Measurements from ENCODE around the gene ATP2C1. TPM values are rescaled to one million over a fixed set of nuclear protein-coding genes. Genes with fewer than 3 reads are reported as not detected.
A peak's percentile ranks its signal among the peaks of the same experiment; 100 is the strongest.
"Not testable (repeated sequence)": the region's sequence is repeated elsewhere in the genome, so short reads cannot be mapped to it uniquely, and the experiment has no call there.

The ATP2C1 gene
- total RNA-seq, 1 experiment from 2014 or later, result 34.0 TPM

- Histone ChIP-seq H3K9me2 (replicated peaks; ENCODE audit: low read length) (no peaks in the 10 kb centered on the region), H3K9ac (ENCODE audit: low read length) (no peak overlapping the region), H3K9me3 (ENCODE audit: low read length) (no peaks in the 10 kb centered on the region), H3K79me2 (ENCODE audit: low read length) (no peaks in the 10 kb centered on the region), H3F3A (ENCODE audit: low read length, unreplicated experiment) (no peaks in the 10 kb centered on the region), H3K36me3 (ENCODE audit: low read depth, low read length) (no peaks in the 10 kb centered on the region; the same call in none of the 2 replicates), H3K4me1 (ENCODE audit: insufficient read depth, low read length) (peaks cover 13% of the 10 kb centered on the region), H3K4me3 (ENCODE audit: low read length) (no peak overlapping the region), H3K27me3 (ENCODE audit: low read length) (no peaks in the 10 kb centered on the region), H4K20me1 (ENCODE audit: low read length) (no peaks in the 10 kb centered on the region), H3K4me2 (ENCODE audit: low read length) (no peak overlapping the region), H2AFZ (ENCODE audit: low read length) (no peak overlapping the region), H3K27ac (ENCODE audit: low read length) (no peak overlapping the region)
- BruUV-seq (replicated peaks), result no TSS peak
- DNase-seq (peak; percentile 38), ATAC-seq (peak; percentile 55)
- no peak for TF ChIP-seq EZH2 (IDR thresholded peaks at IDR 0.05; ENCODE audit: low read length, unreplicated experiment)
- no peak for TF ChIP-seq EZH2phosphoT487 (IDR thresholded peaks at IDR 0.05; ENCODE audit: borderline replicate concordance, low read length)
- intact Hi-C loops (cut with micrococcal nuclease), result loop anchor here (5.0 kb wide), 1 partner anchor 46 kb away; no protein-coding TSS in a partner anchor
- ChIA-PET CTCF (no interaction called here), POLR2A (ENCODE audit: unreplicated experiment) (no interaction called here)
These were observed 77.3 kb downstream of the ATP2C1 start for GRCh38 chr3:130971208-130971607.

- H4K20me1 ChIP-seq (ENCODE audit: low read length); H3K36me3 ChIP-seq (ENCODE audit: low read depth, low read length); DNase-seq; H3K27me3 ChIP-seq (ENCODE audit: low read length); BruUV-seq (replicated peaks); CTCF ChIA-PET; H3K9ac ChIP-seq (ENCODE audit: low read length); H3K27ac ChIP-seq (ENCODE audit: low read length); H3K79me2 ChIP-seq (ENCODE audit: low read length); H3K4me2 ChIP-seq (ENCODE audit: low read length); H2AFZ ChIP-seq (ENCODE audit: low read length); H3K9me2 ChIP-seq (replicated peaks; ENCODE audit: low read length); H3K4me3 ChIP-seq (ENCODE audit: low read length); H3K9me3 ChIP-seq (ENCODE audit: low read length); POLR2A ChIA-PET (ENCODE audit: unreplicated experiment); H3F3A ChIP-seq (ENCODE audit: low read length, unreplicated experiment); ATAC-seq: not testable (repeated sequence)
- peaks cover 13% of the 10 kb centered on the region for H3K4me1 ChIP-seq (ENCODE audit: insufficient read depth, low read length)
- intact Hi-C loops (cut with micrococcal nuclease), result loop anchor here (5.0 kb wide), 1 partner anchor 45 kb away; no protein-coding TSS in a partner anchor
These were observed 78.7 kb downstream of the ATP2C1 start for GRCh38 chr3:130972592-130972991.

GRCh38 chr3:130973406-130973805 is 79.5 kb downstream of the ATP2C1 start:
- no peak overlapping the region for H3K9ac ChIP-seq (ENCODE audit: low read length)
- DNase-seq, result no peak
- H3F3A ChIP-seq (ENCODE audit: low read length, unreplicated experiment), result no peaks in the 10 kb centered on the region
- CTCF ChIA-PET, result no interaction called here
- peaks cover 13% of the 10 kb centered on the region for H3K4me1 ChIP-seq (ENCODE audit: insufficient read depth, low read length)
- TF ChIP-seq EZH2 (IDR thresholded peaks at IDR 0.05; ENCODE audit: low read length, unreplicated experiment) (no peak), EZH2phosphoT487 (IDR thresholded peaks at IDR 0.05; ENCODE audit: borderline replicate concordance, low read length) (no peak), CTCF (conservative IDR thresholded peaks at IDR 0.05; ENCODE audit: low read depth, low read length) (no peak)
- ATAC-seq, result no peak
- H3K27ac ChIP-seq (ENCODE audit: low read length), result no peak overlapping the region
- H3K27me3 ChIP-seq (ENCODE audit: low read length), result no peaks in the 10 kb centered on the region
- no peak overlapping the region for H2AFZ ChIP-seq (ENCODE audit: low read length)
- no peaks in the 10 kb centered on the region for H3K9me2 ChIP-seq (replicated peaks; ENCODE audit: low read length)
- no peak overlapping the region for H3K4me2 ChIP-seq (ENCODE audit: low read length)
- POLR2A ChIA-PET (ENCODE audit: unreplicated experiment), result no interaction called here
- BruUV-seq (replicated peaks), result no TSS peak
- no peaks in the 10 kb centered on the region for H3K9me3 ChIP-seq (ENCODE audit: low read length)
- no peaks in the 10 kb centered on the region for H3K79me2 ChIP-seq (ENCODE audit: low read length)
- intact Hi-C loops (cut with micrococcal nuclease), result loop anchor here (5.0 kb wide), 1 partner anchor 44 kb away; no protein-coding TSS in a partner anchor
- no peaks in the 10 kb centered on the region for H4K20me1 ChIP-seq (ENCODE audit: low read length)
- no peaks in the 10 kb centered on the region; the same call in 1 of the 2 replicates for H3K36me3 ChIP-seq (ENCODE audit: low read depth, low read length)
- H3K4me3 ChIP-seq (ENCODE audit: low read length), result no peak overlapping the region

- Histone ChIP-seq H3K4me3 (ENCODE audit: low read length) (no peak overlapping the region), H3K9me2 (replicated peaks; ENCODE audit: low read length) (no peaks in the 10 kb centered on the region), H3K27ac (ENCODE audit: low read length) (no peak overlapping the region), H3K36me3 (ENCODE audit: low read depth, low read length) (no peaks in the 10 kb centered on the region; the same call in 1 of the 2 replicates), H2AFZ (ENCODE audit: low read length) (no peak overlapping the region), H4K20me1 (ENCODE audit: low read length) (no peaks in the 10 kb centered on the region), H3K27me3 (ENCODE audit: low read length) (no peaks in the 10 kb centered on the region), H3K4me2 (ENCODE audit: low read length) (no peak overlapping the region), H3K9me3 (ENCODE audit: low read length) (no peaks in the 10 kb centered on the region), H3K4me1 (ENCODE audit: insufficient read depth, low read length) (peaks cover 13% of the 10 kb centered on the region), H3F3A (ENCODE audit: low read length, unreplicated experiment) (no peaks in the 10 kb centered on the region), H3K79me2 (ENCODE audit: low read length) (no peaks in the 10 kb centered on the region), H3K9ac (ENCODE audit: low read length) (no peak overlapping the region)
- no peak for ATAC-seq
- BruUV-seq (replicated peaks), result no TSS peak
- DNase-seq, result no peak
- intact Hi-C loops (cut with micrococcal nuclease), result loop anchor here (5.0 kb wide), 1 partner anchor 43 kb away; no protein-coding TSS in a partner anchor
- no peak for TF ChIP-seq CTCF (conservative IDR thresholded peaks at IDR 0.05; ENCODE audit: low read depth, low read length)
- no peak for TF ChIP-seq EZH2 (IDR thresholded peaks at IDR 0.05; ENCODE audit: low read length, unreplicated experiment)
- no peak for TF ChIP-seq EZH2phosphoT487 (IDR thresholded peaks at IDR 0.05; ENCODE audit: borderline replicate concordance, low read length)
- ChIA-PET POLR2A (ENCODE audit: unreplicated experiment) (no interaction called here), CTCF (no interaction called here)
These were observed 80.3 kb downstream of the ATP2C1 start for GRCh38 chr3:130974201-130974600.

Measured in PC-3 (cell line).